ENCODE results near the gene HSD17B11. TPM values are rescaled to one million over a fixed set of nuclear protein-coding genes. Genes with fewer than 3 reads are reported as not detected.
"Not testable (repeated sequence)": the region's sequence is repeated elsewhere in the genome, so short reads cannot be mapped to it uniquely, and the experiment has no call there.

HSD17B11 gene
- total RNA-seq, 1 donor from 2014 or later, result 30.8 TPM

GRCh38 chr4:87317527-87317926 is 73.5 kb downstream of the HSD17B11 start:
- peaks cover 2% of the 10 kb centered on the region for H3K36me3 Mint-ChIP-seq
- DNase-seq (ENCODE audit: low spot score), result no peak
- H3K9me3 Mint-ChIP-seq, result peaks cover 2% of the 10 kb centered on the region
- Histone ChIP-seq H3K4me3 (no peak overlapping the region), H3F3A (ENCODE audit: low read depth) (no peaks in the 10 kb centered on the region), H3K27me3 (no peaks in the 10 kb centered on the region), H3K36me3 (no peaks in the 10 kb centered on the region), H3K27ac (no peak overlapping the region), H3K9me3 (ENCODE audit: low read depth) (no peaks in the 10 kb centered on the region), H3K4me2 (no peak overlapping the region), H3K9ac (no peak overlapping the region), H2AFZ (replicated peaks) (no peak overlapping the region), H4K20me1 (ENCODE audit: low read depth) (no peaks in the 10 kb centered on the region), H3K4me1 (no peaks in the 10 kb centered on the region), H3K79me2 (ENCODE audit: low read depth) (no peaks in the 10 kb centered on the region)
- no peak overlapping the region for H3K27ac Mint-ChIP-seq
- no peaks in the 10 kb centered on the region for H3K4me1 Mint-ChIP-seq
- no peak overlapping the region for H3K4me3 Mint-ChIP-seq
- TF ChIP-seq CTCF (IDR thresholded peaks at IDR 0.05), result no peak
- no peak for TF ChIP-seq EZH2 (IDR thresholded peaks at IDR 0.05)
- TF ChIP-seq EZH2phosphoT487 (IDR thresholded peaks at IDR 0.05), result no peak
- H3K27me3 Mint-ChIP-seq (ENCODE audit: insufficient read depth, low read depth), result no peaks in the 10 kb centered on the region

- no peaks in the 10 kb centered on the region for H3K4me1 Mint-ChIP-seq
- Histone ChIP-seq H3K9me3 (ENCODE audit: low read depth) (no peaks in the 10 kb centered on the region), H3K27ac (no peak overlapping the region), H4K20me1 (ENCODE audit: low read depth) (no peaks in the 10 kb centered on the region), H3K36me3 (no peaks in the 10 kb centered on the region), H3K4me2 (no peak overlapping the region), H3K4me1 (no peaks in the 10 kb centered on the region), H3K79me2 (ENCODE audit: low read depth) (no peaks in the 10 kb centered on the region), H3F3A (ENCODE audit: low read depth) (no peaks in the 10 kb centered on the region), H3K27me3 (no peaks in the 10 kb centered on the region), H2AFZ (replicated peaks) (no peak overlapping the region), H3K9ac (no peak overlapping the region), H3K4me3 (no peak overlapping the region)
- TF ChIP-seq EZH2 (IDR thresholded peaks at IDR 0.05), result no peak
- no peak for TF ChIP-seq EZH2phosphoT487 (IDR thresholded peaks at IDR 0.05)
- no peak for TF ChIP-seq CTCF (IDR thresholded peaks at IDR 0.05)
- no peak overlapping the region for H3K27ac Mint-ChIP-seq
- peaks cover 2% of the 10 kb centered on the region for H3K36me3 Mint-ChIP-seq
- H3K27me3 Mint-ChIP-seq (ENCODE audit: insufficient read depth, low read depth), result no peaks in the 10 kb centered on the region
- H3K4me3 Mint-ChIP-seq, result no peak overlapping the region
- no peak for DNase-seq (ENCODE audit: low spot score)
- H3K9me3 Mint-ChIP-seq, result peaks cover 2% of the 10 kb centered on the region
Measured at GRCh38 chr4:87316961-87317360, 74.0 kb downstream of the HSD17B11 start.

GRCh38 chr4:87315000-87315399 is 76.0 kb downstream of the HSD17B11 start:
- not testable (repeated sequence) for H3K27me3 Mint-ChIP-seq (ENCODE audit: insufficient read depth, low read depth); H3K27ac Mint-ChIP-seq; H3K79me2 ChIP-seq (ENCODE audit: low read depth); H3K4me3 ChIP-seq; H3K9me3 ChIP-seq (ENCODE audit: low read depth); H3K4me3 Mint-ChIP-seq; H3K9ac ChIP-seq; H3F3A ChIP-seq (ENCODE audit: low read depth); H3K36me3 Mint-ChIP-seq; DNase-seq (ENCODE audit: low spot score); H3K27me3 ChIP-seq; H4K20me1 ChIP-seq (ENCODE audit: low read depth); H3K4me2 ChIP-seq; H3K27ac ChIP-seq; H3K9me3 Mint-ChIP-seq; H3K4me1 ChIP-seq; H2AFZ ChIP-seq (replicated peaks); H3K36me3 ChIP-seq; H3K4me1 Mint-ChIP-seq

- Mint-ChIP-seq H3K4me3 (no peak overlapping the region), H3K9me3 (no peaks in the 10 kb centered on the region), H3K4me1 (no peaks in the 10 kb centered on the region), H3K27ac (no peak overlapping the region), H3K27me3 (ENCODE audit: insufficient read depth, low read depth) (no peaks in the 10 kb centered on the region), H3K36me3 (no peaks in the 10 kb centered on the region)
- no peak for TF ChIP-seq EZH2phosphoT487 (IDR thresholded peaks at IDR 0.05)
- TF ChIP-seq EZH2 (IDR thresholded peaks at IDR 0.05), result no peak
- no peak for TF ChIP-seq CTCF (IDR thresholded peaks at IDR 0.05)
- Histone ChIP-seq H3K27me3 (no peaks in the 10 kb centered on the region), H3K4me3 (no peak overlapping the region), H3F3A (ENCODE audit: low read depth) (no peaks in the 10 kb centered on the region), H3K4me2 (no peak overlapping the region), H3K9ac (no peak overlapping the region), H3K27ac (no peak overlapping the region), H3K79me2 (ENCODE audit: low read depth) (no peaks in the 10 kb centered on the region), H3K9me3 (ENCODE audit: low read depth) (no peaks in the 10 kb centered on the region), H4K20me1 (ENCODE audit: low read depth) (no peaks in the 10 kb centered on the region), H3K4me1 (no peaks in the 10 kb centered on the region), H2AFZ (replicated peaks) (no peak overlapping the region), H3K36me3 (no peaks in the 10 kb centered on the region)
- no peak for DNase-seq (ENCODE audit: low spot score)
Measured at GRCh38 chr4:87313756-87314155, 77.2 kb downstream of the HSD17B11 start.
